Erythroblast (primary cell): ENCODE results near the gene MC4R.

Experiments used
- GATA1 ChIP-seq: IDR thresholded peaks from 2 replicates; pipeline ENCODE4 v1.6.1; 2011; ENCODE audit warnings: low read depth, mild to moderate bottlenecking, control low read depth, low read length, moderate library complexity
- POLR2A ChIP-seq: IDR thresholded peaks from 2 replicates; pipeline ENCODE4 v1.6.1; 2011; ENCODE audit warnings: mild to moderate bottlenecking, low read length

DNA sequence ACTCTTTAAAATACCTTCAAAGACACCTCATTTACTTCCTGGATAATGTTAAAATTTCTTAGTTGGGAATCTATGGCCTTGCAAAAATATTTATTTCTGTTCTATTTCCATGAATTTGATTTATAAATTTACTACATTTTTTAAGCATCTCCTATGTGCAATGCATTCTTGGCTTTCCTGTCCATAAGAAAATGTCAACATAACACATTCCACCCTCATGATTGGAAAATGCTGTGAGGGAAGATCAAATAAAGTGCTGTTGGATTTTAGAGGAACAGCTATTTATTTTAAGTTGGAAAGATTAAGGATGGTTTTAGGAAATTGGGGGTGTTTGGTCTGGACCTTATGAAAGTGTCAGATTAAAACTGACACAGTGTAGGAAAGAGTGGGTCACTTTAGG lies 45.4 kb upstream of the MC4R start:
- TF ChIP-seq POLR2A (no peak), GATA1 (no peak)
